Measurements from ENCODE around the gene RPS6KA2. TPM values are rescaled to one million over a fixed set of nuclear protein-coding genes. Genes with fewer than 3 reads are reported as not detected.

The RPS6KA2 gene
- total RNA-seq, 2 donors from 2014 or later: 59.5 to 75.4 TPM

- DNase-seq (ENCODE audit: low spot score) (no peak), ATAC-seq (ENCODE audit: insufficient number of reproducible peaks, low FRiP score, low read depth) (no peak)
- no peaks in the 10 kb centered on the region for H3K9me3 ChIP-seq
- no peak for TF ChIP-seq CTCF (IDR thresholded peaks at IDR 0.05)
- no peak overlapping the region for H3K4me3 ChIP-seq
- H3K36me3 ChIP-seq: no peaks in the 10 kb centered on the region
- H3K4me1 ChIP-seq (ENCODE audit: control insufficient read depth in 1 of 2, low read depth in 2 of 2): no peaks in the 10 kb centered on the region
- H3K27ac ChIP-seq: no peak overlapping the region
- no peaks in the 10 kb centered on the region for H3K27me3 ChIP-seq (replicated peaks; ENCODE audit: insufficient read depth)
Measured at GRCh38 chr6:166424431-166424830, 202.6 kb downstream of the RPS6KA2 start.

- no peak for TF ChIP-seq CTCF (IDR thresholded peaks at IDR 0.05)
- H3K36me3 ChIP-seq: no peaks in the 10 kb centered on the region
- H3K4me1 ChIP-seq (ENCODE audit: control insufficient read depth in 1 of 2, low read depth in 2 of 2): no peaks in the 10 kb centered on the region
- H3K27ac ChIP-seq: no peak overlapping the region
- H3K9me3 ChIP-seq: no peaks in the 10 kb centered on the region
- H3K27me3 ChIP-seq (replicated peaks; ENCODE audit: insufficient read depth): no peaks in the 10 kb centered on the region
- DNase-seq (ENCODE audit: low spot score) (no peak), ATAC-seq (ENCODE audit: insufficient number of reproducible peaks, low FRiP score, low read depth) (no peak)
- H3K4me3 ChIP-seq: no peak overlapping the region
Measured at GRCh38 chr6:166423781-166424180, 203.3 kb downstream of the RPS6KA2 start.

GRCh38 chr6:166423051-166423745, 203.9 kb downstream of the RPS6KA2 start:
- Histone ChIP-seq H3K4me3 (no peak overlapping the region), H3K27ac (no peak overlapping the region), H3K4me1 (ENCODE audit: control insufficient read depth in 1 of 2, low read depth in 2 of 2) (no peaks in the 10 kb centered on the region), H3K36me3 (no peaks in the 10 kb centered on the region), H3K9me3 (no peaks in the 10 kb centered on the region), H3K27me3 (replicated peaks; ENCODE audit: insufficient read depth) (no peaks in the 10 kb centered on the region)
- DNase-seq (ENCODE audit: low spot score) (no peak), ATAC-seq (ENCODE audit: insufficient number of reproducible peaks, low FRiP score, low read depth) (no peak)
- no peak for TF ChIP-seq CTCF (IDR thresholded peaks at IDR 0.05)

GRCh38 chr6:166422201-166422940, 204.7 kb downstream of the RPS6KA2 start:
- DNase-seq (ENCODE audit: low spot score) (no peak), ATAC-seq (ENCODE audit: insufficient number of reproducible peaks, low FRiP score, low read depth) (no peak)
- Histone ChIP-seq H3K36me3 (no peaks in the 10 kb centered on the region), H3K9me3 (no peaks in the 10 kb centered on the region), H3K27me3 (replicated peaks; ENCODE audit: insufficient read depth) (no peaks in the 10 kb centered on the region), H3K27ac (no peak overlapping the region), H3K4me1 (ENCODE audit: control insufficient read depth in 1 of 2, low read depth in 2 of 2) (no peaks in the 10 kb centered on the region), H3K4me3 (no peak overlapping the region)
- no peak for TF ChIP-seq CTCF (IDR thresholded peaks at IDR 0.05)

GRCh38 chr6:166420351-166420750, 206.7 kb downstream of the RPS6KA2 start:
- ATAC-seq (ENCODE audit: insufficient number of reproducible peaks, low FRiP score, low read depth) (no peak), DNase-seq (ENCODE audit: low spot score) (no peak)
- Histone ChIP-seq H3K27ac (no peak overlapping the region), H3K36me3 (no peaks in the 10 kb centered on the region), H3K27me3 (replicated peaks; ENCODE audit: insufficient read depth) (no peaks in the 10 kb centered on the region), H3K4me3 (no peak overlapping the region), H3K4me1 (ENCODE audit: control insufficient read depth in 1 of 2, low read depth in 2 of 2) (no peaks in the 10 kb centered on the region), H3K9me3 (no peaks in the 10 kb centered on the region)
- no peak for TF ChIP-seq CTCF (IDR thresholded peaks at IDR 0.05)
